Right atrium auricular region (tissue), 2 donors: ENCODE results near the gene PRSS56. TPM values are rescaled to one million over a fixed set of nuclear protein-coding genes. Genes with fewer than 3 reads are reported as not detected.

Experiments
- DNase-seq: peaks from one replicate; pipeline ENCODE4 v3.0.0-alpha.2; 2019; ENCODE audit warnings: low spot score
- H3K27ac ChIP-seq, 2 donors: fragments of 200-600 bp; sonication (generic); 1 replicate in 1 of 2; 2 replicates in 1 of 2; pipeline ENCODE4 v1.5.1; 2016 to 2019
- H3K27me3 ChIP-seq, 2 donors: fragments of 200-600 bp; sonication (generic); one replicate each; pipeline versions ENCODE4 v1.5.1 to v1.6.0; 2017 to 2019
- H3K36me3 ChIP-seq: fragments of 200-600 bp; sonication (generic); one replicate; pipeline ENCODE4 v1.5.1; 2016
- H3K4me1 ChIP-seq, 2 donors: fragments of 200-600 bp; sonication (generic); one replicate each; pipeline versions ENCODE4 v1.5.1 to v1.6.0; 2017 to 2019
- H3K4me3 ChIP-seq, 2 donors: fragments of 200-600 bp; sonication (generic); 1 replicate in 1 of 2; 2 replicates in 1 of 2; pipeline ENCODE4 v1.5.1; 2017 to 2019; ENCODE audit warnings: mild to moderate bottlenecking in 1 of 2, moderate library complexity in 1 of 2
- H3K9me3 ChIP-seq, 2 donors: fragments of 200-600 bp; sonication (generic); one replicate each; pipeline ENCODE4 v1.5.1; 2019
- CTCF ChIP-seq, 2 donors: fragments of 200-600 bp; sonication (generic); IDR thresholded peaks; one replicate each; pipeline ENCODE4 v1.5.1; 2019; ENCODE audit warnings: antibody characterized with exemption in 2 of 2
- total RNA-seq, 2 donors: library from RNA; depleted of rRNA; stranded (reverse); fragments of >200 nt; gene quantifications; one replicate each; pipeline ENCODE4 v1.1.0, GENCODE V29; 2016

PRSS56 gene
- total RNA-seq, 2 donors from 2014 or later, result 0.20 TPM; not detected in 1

- Histone ChIP-seq H3K4me3 (no peak overlapping the region), H3K27ac (no peak overlapping the region), H3K36me3 (no peaks in the 10 kb centered on the region), H3K9me3 (no peaks in the 10 kb centered on the region), H3K4me1 (no peaks in the 10 kb centered on the region), H3K27me3 (no peaks in the 10 kb centered on the region)
- no peak for TF ChIP-seq CTCF (IDR thresholded peaks at IDR 0.05)
- no peak for DNase-seq
Observed at GRCh38 chr2:232478571-232479340, 41.4 kb upstream of the PRSS56 start.

- no peaks in the 10 kb centered on the region for H3K4me1 ChIP-seq
- no peaks in the 10 kb centered on the region for H3K36me3 ChIP-seq
- H3K27ac ChIP-seq, result no peak overlapping the region
- no peak overlapping the region for H3K4me3 ChIP-seq
- H3K27me3 ChIP-seq, result no peaks in the 10 kb centered on the region
- TF ChIP-seq CTCF (IDR thresholded peaks at IDR 0.05), result no peak
- DNase-seq, result no peak
- no peaks in the 10 kb centered on the region for H3K9me3 ChIP-seq
Observed at GRCh38 chr2:232479341-232480200, 40.6 kb upstream of the PRSS56 start.

GRCh38 chr2:232480201-232481190 is 39.7 kb upstream of the PRSS56 start:
- no peak for TF ChIP-seq CTCF (IDR thresholded peaks at IDR 0.05)
- Histone ChIP-seq H3K27me3 (peaks cover 0 to under 1% of the 10 kb centered on the region in 2 donors), H3K9me3 (no peaks in the 10 kb centered on the region), H3K27ac (no peak overlapping the region), H3K4me1 (peaks cover 0 to 3% of the 10 kb centered on the region in 2 donors), H3K4me3 (no peak overlapping the region), H3K36me3 (no peaks in the 10 kb centered on the region)
- DNase-seq, result no peak

GRCh38 chr2:232481322-232482140 is 38.7 kb upstream of the PRSS56 start:
- H3K36me3 ChIP-seq, result no peaks in the 10 kb centered on the region
- H3K27ac ChIP-seq, result no peak overlapping the region
- H3K4me3 ChIP-seq, result no peak overlapping the region
- H3K27me3 ChIP-seq, result peaks cover 4 to 5% of the 10 kb centered on the region in 2 donors
- TF ChIP-seq CTCF (IDR thresholded peaks at IDR 0.05), result no peak
- H3K4me1 ChIP-seq, result peaks cover 0 to 9% of the 10 kb centered on the region in 2 donors
- no peaks in the 10 kb centered on the region for H3K9me3 ChIP-seq
- no peak for DNase-seq
